ENCODE results near the gene CWC25.

Gene CWC25

GRCh38 chr17:38783227-38783626 lies 41.9 kb downstream of the CWC25 start:
- no peak for DNase-seq

DNA sequence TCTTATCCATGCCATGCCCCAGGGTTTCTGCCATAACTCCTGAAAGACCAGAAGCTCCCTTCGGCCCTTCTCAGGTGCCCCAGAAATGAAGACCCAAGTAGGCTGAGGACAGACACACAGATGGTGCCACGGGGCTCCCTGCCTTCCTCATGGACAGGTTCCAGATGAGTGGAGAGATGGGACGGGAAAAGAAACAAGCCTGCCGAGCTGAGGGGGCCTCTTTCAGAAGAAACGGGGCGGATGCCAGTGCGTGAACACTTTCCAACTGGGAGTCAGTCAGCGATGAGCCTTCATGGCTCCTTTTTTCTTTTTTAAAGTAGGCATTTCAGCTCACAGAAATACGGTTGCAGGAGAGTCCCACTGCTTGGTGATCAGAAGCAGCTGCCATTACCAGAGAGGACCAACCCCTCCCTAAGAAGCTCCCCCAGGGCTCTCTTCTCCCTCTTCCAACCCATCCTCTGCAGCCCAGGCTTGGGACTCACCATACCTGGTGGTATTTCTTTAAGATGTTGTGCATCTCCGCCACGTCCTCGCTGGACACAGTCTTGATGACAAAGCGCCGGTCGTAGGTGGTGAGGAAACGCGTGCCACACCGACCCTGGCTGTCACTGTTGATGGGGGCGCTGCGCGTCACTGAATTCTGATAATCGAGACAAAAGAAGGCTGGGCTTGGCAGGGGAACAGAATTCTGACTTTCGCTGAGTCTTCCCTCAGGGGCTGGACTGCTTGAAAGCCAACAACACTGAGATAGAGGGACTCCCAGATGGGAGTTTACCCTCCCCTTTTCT lies 45.0 kb downstream of the CWC25 start:
- DNase-seq = no peak

- DNase-seq = no peak
These were observed 47.4 kb downstream of the CWC25 start for GRCh38 chr17:38777641-38778250.

GRCh38 chr17:38773258-38773657 lies 51.9 kb downstream of the CWC25 start:
- DNase-seq = no peak

DNA sequence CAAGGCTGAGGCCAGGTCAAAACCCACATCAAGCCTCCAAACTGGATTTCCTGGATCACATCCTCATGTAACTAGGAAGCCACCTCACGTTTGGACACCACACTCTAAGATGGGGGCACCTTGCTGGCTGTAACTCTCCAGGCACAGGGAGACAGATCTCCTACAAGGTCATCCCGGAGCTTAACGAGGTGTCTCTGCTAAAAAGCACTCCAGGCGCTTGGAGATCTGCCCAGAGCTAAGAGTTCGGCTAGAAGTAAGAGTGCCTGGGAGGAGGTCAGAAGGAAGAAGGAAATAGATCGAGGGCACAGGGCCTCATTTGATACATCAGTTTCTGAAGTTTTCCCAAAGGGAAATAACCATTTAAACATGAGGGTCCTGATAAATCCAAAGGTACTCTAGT lies 56.7 kb downstream of the CWC25 start:
- no peak for DNase-seq

GRCh38 chr17:38766341-38766740 lies 58.8 kb downstream of the CWC25 start:
- no peak for DNase-seq

- no peak for DNase-seq
These were observed 62.9 kb downstream of the CWC25 start for GRCh38 chr17:38762231-38762630.

- peak; percentile 19 for DNase-seq
These were observed 63.5 kb downstream of the CWC25 start for GRCh38 chr17:38761612-38762011.

DNA sequence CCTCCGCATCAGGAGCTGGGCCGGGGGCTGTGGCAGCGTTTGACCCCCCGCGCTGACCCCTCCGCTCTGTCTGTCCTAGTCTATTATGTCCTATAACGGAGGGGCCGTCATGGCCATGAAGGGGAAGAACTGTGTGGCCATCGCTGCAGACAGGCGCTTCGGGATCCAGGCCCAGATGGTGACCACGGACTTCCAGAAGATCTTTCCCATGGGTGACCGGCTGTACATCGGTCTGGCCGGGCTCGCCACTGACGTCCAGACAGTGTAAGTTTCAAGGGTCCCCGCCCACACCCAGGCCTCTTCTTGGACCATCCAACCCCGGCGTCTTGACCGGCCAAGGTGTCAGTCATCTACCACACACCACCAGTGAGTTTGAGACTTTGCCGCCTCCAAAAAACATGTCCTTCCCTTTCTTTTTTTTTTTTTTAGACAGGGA lies 72.0 kb downstream of the CWC25 start:
- DNase-seq = no peak

DNA sequence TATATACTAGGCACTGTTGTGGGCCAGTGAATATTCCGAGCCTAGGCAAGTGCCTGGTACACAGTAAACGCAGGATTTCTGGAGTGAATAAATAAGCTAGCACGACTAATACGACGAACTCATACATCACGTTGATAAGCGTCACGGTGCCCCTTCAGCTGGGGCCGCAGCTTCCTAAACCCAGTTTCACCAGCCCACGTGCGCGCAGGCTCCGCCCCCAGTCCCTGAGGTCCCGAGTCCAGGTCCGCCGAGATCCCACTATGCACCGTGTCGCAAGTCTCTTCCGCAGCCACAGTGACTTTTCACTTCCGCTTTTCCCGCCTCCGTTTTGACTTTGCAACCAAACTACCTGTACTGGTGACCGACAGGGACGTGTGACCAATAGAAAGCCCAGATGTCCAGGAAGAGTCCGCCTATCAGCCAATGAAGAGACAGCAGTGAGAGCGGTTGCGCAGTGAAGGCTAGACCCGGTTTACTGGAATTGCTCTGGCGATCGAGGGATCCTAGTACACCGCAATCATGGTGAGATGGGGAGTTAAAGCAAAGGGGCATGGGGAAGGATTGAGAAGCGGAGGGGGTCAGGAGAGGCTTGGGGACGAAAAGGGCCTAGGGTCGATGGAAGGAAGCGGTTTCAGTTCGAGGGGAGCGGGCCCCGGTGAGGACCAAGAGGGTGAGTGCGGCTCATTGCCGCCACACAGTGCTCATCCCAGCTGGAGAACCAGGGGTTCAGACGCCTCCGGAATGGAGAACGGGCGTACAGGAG lies 72.6 kb downstream of the CWC25 start, which contains the start of gene PSMB3:
PSMB3 (plus strand) TSS at position 434 of the 763 bp plus-strand sequence; CDS start at position 520, 86 bp downstream.
- peak; percentile 100 for DNase-seq

- peak; percentile 71 for DNase-seq
These were observed 73.3 kb downstream of the CWC25 start for GRCh38 chr17:38751808-38752307.

- peak; percentile 6 for DNase-seq
These were observed 73.8 kb downstream of the CWC25 start for GRCh38 chr17:38751144-38751807.
